MCF 10A (cell line): ENCODE data around the gene EXOC4. TPM values are rescaled to one million over a fixed set of nuclear protein-coding genes. Genes with fewer than 3 reads are reported as not detected.

Experiments used
- BruUV-seq: library from RNA; stranded (reverse); fragments of 400-500 nt; replicated peaks from 2 replicates; lab custom pipeline; 2021; lab: Mats Ljungman, UMichigan
- CTCF ChIA-PET: fragments of 300-600 bp; sonication (Branson Sonifier 250); formaldehyde crosslinking; extraction: SDS; loops from one replicate; lab custom pipeline; 2021; ENCODE audit warnings: antibody characterized with exemption, inconsistent platforms; lab: Yijun Ruan, JAX
- POLR2A ChIA-PET: fragments of 300-600, 350-650 bp; sonication (Branson Sonifier 250); formaldehyde crosslinking; extraction: SDS; loops from one replicate; lab custom pipeline; 2020; ENCODE audit warnings: antibody characterized with exemption, inconsistent platforms; lab: Yijun Ruan, JAX
- DNase-seq: peaks from one replicate; pipeline ENCODE4 v3.0.0-alpha.2; 2018; ENCODE audit not compliant: unreplicated experiment
- H3K27ac Mint-ChIP-seq: one replicate; pipeline ENCODE4 v1.8.0; 2022; ENCODE audit warnings: mild to moderate bottlenecking, low read depth, mixed read lengths; ENCODE audit not compliant: unreplicated experiment
- H3K27me3 Mint-ChIP-seq: one replicate; pipeline ENCODE4 v1.8.0; 2022; ENCODE audit warnings: mixed read lengths; ENCODE audit not compliant: insufficient read depth, unreplicated experiment
- H3K36me3 Mint-ChIP-seq: one replicate; pipeline ENCODE4 v1.8.0; 2022; ENCODE audit warnings: mild to moderate bottlenecking, moderate library complexity, mixed read lengths; ENCODE audit not compliant: insufficient read depth, unreplicated experiment
- H3K4me1 Mint-ChIP-seq: one replicate; pipeline ENCODE4 v1.8.0; 2022; ENCODE audit warnings: mixed read lengths; ENCODE audit not compliant: insufficient read depth, unreplicated experiment
- H3K4me3 Mint-ChIP-seq: one replicate; pipeline ENCODE4 v1.8.0; 2022; ENCODE audit warnings: mild to moderate bottlenecking, moderate library complexity, mixed read lengths; ENCODE audit not compliant: unreplicated experiment
- H3K9me3 Mint-ChIP-seq: one replicate; pipeline ENCODE4 v1.8.0; 2022; ENCODE audit warnings: mixed read lengths; ENCODE audit not compliant: unreplicated experiment
- intact Hi-C: fragments of 100-400 bp; cut with micrococcal nuclease; formaldehyde crosslinking; loops from 2 replicates; pipeline ENCODE4 v1.14.1; 2022
- total RNA-seq: library from RNA; stranded (reverse); gene quantifications from 2 replicates; pipeline ENCODE4 v1.2.3, GENCODE V29; 2022
- TF ChIP-seq, protein P1 (sequence below): fragments of 200-600 bp; IDR thresholded peaks from one replicate; pipeline ENCODE4 v1.8.0; 2022; ENCODE audit warnings: antibody characterized with exemption, mild to moderate bottlenecking; ENCODE audit not compliant: unreplicated experiment

Gene EXOC4
- total RNA-seq, 1 experiment from 2014 or later = 105 TPM

- DNase-seq = no peak
- no TSS peak for BruUV-seq
- TF ChIP-seq, protein P1, sequence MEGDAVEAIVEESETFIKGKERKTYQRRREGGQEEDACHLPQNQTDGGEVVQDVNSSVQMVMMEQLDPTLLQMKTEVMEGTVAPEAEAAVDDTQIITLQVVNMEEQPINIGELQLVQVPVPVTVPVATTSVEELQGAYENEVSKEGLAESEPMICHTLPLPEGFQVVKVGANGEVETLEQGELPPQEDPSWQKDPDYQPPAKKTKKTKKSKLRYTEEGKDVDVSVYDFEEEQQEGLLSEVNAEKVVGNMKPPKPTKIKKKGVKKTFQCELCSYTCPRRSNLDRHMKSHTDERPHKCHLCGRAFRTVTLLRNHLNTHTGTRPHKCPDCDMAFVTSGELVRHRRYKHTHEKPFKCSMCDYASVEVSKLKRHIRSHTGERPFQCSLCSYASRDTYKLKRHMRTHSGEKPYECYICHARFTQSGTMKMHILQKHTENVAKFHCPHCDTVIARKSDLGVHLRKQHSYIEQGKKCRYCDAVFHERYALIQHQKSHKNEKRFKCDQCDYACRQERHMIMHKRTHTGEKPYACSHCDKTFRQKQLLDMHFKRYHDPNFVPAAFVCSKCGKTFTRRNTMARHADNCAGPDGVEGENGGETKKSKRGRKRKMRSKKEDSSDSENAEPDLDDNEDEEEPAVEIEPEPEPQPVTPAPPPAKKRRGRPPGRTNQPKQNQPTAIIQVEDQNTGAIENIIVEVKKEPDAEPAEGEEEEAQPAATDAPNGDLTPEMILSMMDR = no peak
- Mint-ChIP-seq H3K27ac (peak overlapping the region; percentile 69), H3K4me1 (peaks cover 34% of the 10 kb centered on the region), H3K27me3 (no peaks in the 10 kb centered on the region), H3K9me3 (no peaks in the 10 kb centered on the region), H3K36me3 (no peaks in the 10 kb centered on the region), H3K4me3 (no peak overlapping the region)
- intact Hi-C loops = no loop called here
- POLR2A ChIA-PET = interaction anchor here (0.6 to 1.3 kb wide), 2 partner anchors 9 to 51 kb away, joined by 3 read pairs; no protein-coding TSS in a partner anchor
- CTCF ChIA-PET = interaction anchor here (1.2 to 1.6 kb wide), 2 partner anchors 27 to 79 kb away, joined by 3 read pairs; no protein-coding TSS in a partner anchor
These were observed 396.7 kb downstream of the EXOC4 start for GRCh38 chr7:133649593-133649992.

DNA sequence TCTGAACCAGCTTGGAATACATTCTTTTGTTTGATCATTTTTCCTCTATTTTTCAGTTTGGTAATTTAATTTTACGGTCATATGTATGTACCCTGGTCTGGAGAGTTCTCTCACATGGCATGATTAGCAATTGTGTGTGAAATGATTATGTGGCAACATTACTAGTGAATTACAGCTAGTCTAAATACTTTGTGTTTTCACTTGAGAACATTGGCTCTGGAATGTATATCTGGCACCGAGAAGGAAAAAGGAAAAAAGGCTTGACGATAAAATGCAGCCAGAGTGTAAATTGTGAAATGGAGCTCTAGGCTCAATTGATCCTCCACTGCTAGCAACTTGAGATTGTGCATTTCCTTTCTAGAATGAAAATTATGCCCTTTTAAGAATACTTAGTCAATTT is 397.2 kb downstream of the EXOC4 start:
- Mint-ChIP-seq H3K9me3 (no peaks in the 10 kb centered on the region), H3K27me3 (no peaks in the 10 kb centered on the region), H3K27ac (peak overlapping the region; percentile 69), H3K36me3 (no peaks in the 10 kb centered on the region), H3K4me3 (no peak overlapping the region), H3K4me1 (peaks cover 34% of the 10 kb centered on the region)
- DNase-seq = peak; percentile 30
- TF ChIP-seq, protein P1 = no peak
- no TSS peak for BruUV-seq
- intact Hi-C loops = no loop called here
- CTCF ChIA-PET = interaction anchor here (0.6 to 1.6 kb wide), 3 partner anchors 79 to 772 kb away, joined by 3 to 4 read pairs (median 4); no protein-coding TSS in a partner anchor
- POLR2A ChIA-PET = interaction anchor here (1.3 kb wide), 1 partner anchor 50 kb away, joined by 3 read pairs; no protein-coding TSS in a partner anchor

DNA sequence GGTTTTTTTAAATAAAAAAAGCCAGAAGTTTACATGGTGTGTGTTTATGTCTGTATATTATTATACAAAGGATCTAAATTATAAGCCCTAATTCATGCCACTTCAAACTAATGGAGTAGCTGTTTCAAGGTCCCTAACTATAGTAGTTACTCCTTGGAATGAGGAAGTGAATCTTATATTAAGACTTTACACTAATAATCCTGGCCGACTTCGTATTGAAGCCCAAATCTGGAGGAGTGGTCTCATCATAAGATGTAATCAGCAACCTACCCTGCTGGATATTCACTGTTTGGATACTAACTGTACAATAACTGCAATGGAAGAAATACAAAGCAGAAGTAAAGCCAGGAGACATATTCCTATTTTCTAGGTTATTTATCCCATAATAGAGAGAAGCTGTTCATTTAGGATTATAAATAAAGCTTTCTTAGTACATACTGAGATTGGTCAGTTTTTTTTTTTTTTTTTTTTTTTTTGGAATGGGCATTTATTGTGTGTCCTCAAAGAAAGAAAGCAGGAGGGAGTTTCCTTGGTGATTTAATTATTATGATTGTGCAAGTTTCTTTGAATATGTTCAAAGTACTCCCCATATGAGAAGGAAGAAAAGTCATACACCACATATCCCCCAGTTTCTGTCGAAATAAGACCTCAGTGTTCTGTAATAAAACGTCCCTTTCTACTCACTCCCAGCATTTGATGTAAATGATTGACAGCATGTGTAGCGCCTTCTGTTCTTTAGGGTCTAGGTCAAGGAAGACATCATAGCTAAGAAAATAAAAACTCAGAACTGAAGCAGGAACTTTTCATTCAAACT is 397.8 kb downstream of the EXOC4 start:
- Mint-ChIP-seq H3K4me3 (no peak overlapping the region), H3K9me3 (no peaks in the 10 kb centered on the region), H3K4me1 (peaks cover 29% of the 10 kb centered on the region), H3K36me3 (no peaks in the 10 kb centered on the region), H3K27ac (peak overlapping the region; percentile 69), H3K27me3 (no peaks in the 10 kb centered on the region)
- TF ChIP-seq, protein P1 = no peak
- intact Hi-C loops = no loop called here
- ChIA-PET CTCF (interaction anchor here (0.6 to 1.6 kb wide), 4 partner anchors 9 to 771 kb away, joined by 3 to 4 read pairs (median 4); no protein-coding TSS in a partner anchor), POLR2A (interaction anchor here (1.3 kb wide), 1 partner anchor 50 kb away, joined by 3 read pairs; no protein-coding TSS in a partner anchor)
- BruUV-seq = no TSS peak
- peak; percentile 1 for DNase-seq

GRCh38 chr7:133652547-133652946 is 399.7 kb downstream of the EXOC4 start:
- H3K4me1 Mint-ChIP-seq = peaks cover 20% of the 10 kb centered on the region
- no peaks in the 10 kb centered on the region for H3K36me3 Mint-ChIP-seq
- BruUV-seq = no TSS peak
- ChIA-PET POLR2A (no interaction called here), CTCF (interaction anchor here (0.5 to 0.6 kb wide), 2 partner anchors 34 to 87 kb away, joined by 3 read pairs; no protein-coding TSS in a partner anchor)
- no peaks in the 10 kb centered on the region for H3K27me3 Mint-ChIP-seq
- H3K9me3 Mint-ChIP-seq = no peaks in the 10 kb centered on the region
- no peak for DNase-seq
- no peak overlapping the region for H3K4me3 Mint-ChIP-seq
- TF ChIP-seq, protein P1 = no peak
- intact Hi-C loops = no loop called here
- H3K27ac Mint-ChIP-seq = no peak overlapping the region
